K562 (cell line): ENCODE data around the gene SLC38A1. TPM values are rescaled to one million over a fixed set of nuclear protein-coding genes. Genes with fewer than 3 reads are reported as not detected.
A peak's percentile ranks its signal among the peaks of the same experiment; 100 is the strongest.

Experiments used
- ATF1 ChIP-seq, 2 experiments: fragments of 450-650 bp in 1 of 2; IDR thresholded peaks; 2 replicates each; pipeline ENCODE4 v1.6.1; 2016; ENCODE audit warnings: missing compliant biosample characterization in 1 of 2, missing genetic modification characterization in 1 of 2
- E4F1 ChIP-seq: fragments of 250-450 bp; sonication (Bioruptor Pico); IDR thresholded peaks from 2 replicates; pipeline ENCODE4 v1.5.0; 2021; ENCODE audit warnings: mild to moderate bottlenecking, borderline replicate concordance
- FOSL1 ChIP-seq: fragments of 200-800 bp; sonication (Bioruptor generic); conservative IDR thresholded peaks from 2 replicates; pipeline ENCODE4 v1.6.1; 2016; ENCODE audit warnings: missing genetic modification characterization, missing compliant biosample characterization
- PTBP1 ChIP-seq: fragments of 200-400 bp; formaldehyde crosslinking; IDR thresholded peaks from 2 replicates; pipeline ENCODE4 v1.6.1; 2017; ENCODE audit warnings: low read depth, low read length
- PYGO2 ChIP-seq: fragments of 450-650 bp; IDR thresholded peaks from 2 replicates; pipeline ENCODE4 v1.6.1; 2016; ENCODE audit warnings: mild to moderate bottlenecking, missing genetic modification characterization, moderate library complexity, missing compliant biosample characterization
- RBM25 ChIP-seq: fragments of 200-400 bp; formaldehyde crosslinking; IDR thresholded peaks from 2 replicates; pipeline ENCODE4 v1.6.1; 2018; ENCODE audit warnings: low read length, low read depth, moderate library complexity; ENCODE audit not compliant: severe bottlenecking
- SMC3 ChIP-seq: conservative IDR thresholded peaks from 2 replicates; pipeline ENCODE4 v1.6.1; 2011; ENCODE audit warnings: low read depth, low read length, improper control_type of control experiment; ENCODE audit not compliant: insufficient read depth
- ZNF232 ChIP-seq: sonication (generic); formaldehyde crosslinking; IDR thresholded peaks from 2 replicates; pipeline ENCODE4 v1.8.0; 2022; ENCODE audit warnings: mild to moderate bottlenecking, missing genetic modification reagents
- ZNF41 ChIP-seq: fragments of 250-450 bp; sonication (Bioruptor Pico); conservative IDR thresholded peaks from 2 replicates; pipeline ENCODE4 v1.4.0; 2020; ENCODE audit warnings: mild to moderate bottlenecking
- polyA plus RNA-seq, 8 experiments: library from polyadenylated mRNA; depleted of rRNA in 4 of 8; stranded (reverse) in 5 of 8; unstranded in 3 of 8; fragments of >200 nt; fragmentation: Nextera tagmentation in 2 of 8; fragmentation: Illumina TruSeq in 1 of 8; extraction: Ambion mirVana in 2 of 8; extraction: Trizol in 1 of 8; gene quantifications; 2 replicates each; pipeline versions ENCODE4 v1.2.1 to v1.2.3, GENCODE V29; 2011 to 2014; ENCODE audit warnings: inconsistent platforms in 1 of 8, missing spikeins in 1 of 8
- total RNA-seq, 7 experiments: library from RNA; depleted of rRNA in 6 of 7; stranded (reverse); fragments of >200 nt in 6 of 7; fragmentation: Illumina TruSeq in 2 of 7; extraction: Trizol in 2 of 7; gene quantifications; 2 replicates each; pipeline versions ENCODE4 v1.2.1 to v1.2.3, GENCODE V29; 2011 to 2021; ENCODE audit warnings: low replicate concordance in 1 of 7
- TF ChIP-seq, protein P1 (sequence below): sonication (generic); formaldehyde crosslinking; IDR thresholded peaks from 2 replicates; pipeline ENCODE4 v1.9.0; 2022; ENCODE audit warnings: mild to moderate bottlenecking, missing genetic modification reagents
- TF ChIP-seq, protein P2 (sequence below): fragments of 450-650 bp; formaldehyde crosslinking; IDR thresholded peaks from 2 replicates; pipeline ENCODE4 v1.4.0; 2020; ENCODE audit warnings: mild to moderate bottlenecking, mixed read lengths
- TF ChIP-seq, protein P3 (sequence below): fragments of 250-450 bp; sonication (Bioruptor Pico); IDR thresholded peaks from 2 replicates; pipeline ENCODE4 v1.4.0; 2020

Gene SLC38A1
- total and polyA plus RNA-seq, 9 of the 15 experiments (the other 6 are each of a cell fraction or from before 2014, with no cell fraction given) = 51.9 to 112 (median 75.0) TPM

DNA sequence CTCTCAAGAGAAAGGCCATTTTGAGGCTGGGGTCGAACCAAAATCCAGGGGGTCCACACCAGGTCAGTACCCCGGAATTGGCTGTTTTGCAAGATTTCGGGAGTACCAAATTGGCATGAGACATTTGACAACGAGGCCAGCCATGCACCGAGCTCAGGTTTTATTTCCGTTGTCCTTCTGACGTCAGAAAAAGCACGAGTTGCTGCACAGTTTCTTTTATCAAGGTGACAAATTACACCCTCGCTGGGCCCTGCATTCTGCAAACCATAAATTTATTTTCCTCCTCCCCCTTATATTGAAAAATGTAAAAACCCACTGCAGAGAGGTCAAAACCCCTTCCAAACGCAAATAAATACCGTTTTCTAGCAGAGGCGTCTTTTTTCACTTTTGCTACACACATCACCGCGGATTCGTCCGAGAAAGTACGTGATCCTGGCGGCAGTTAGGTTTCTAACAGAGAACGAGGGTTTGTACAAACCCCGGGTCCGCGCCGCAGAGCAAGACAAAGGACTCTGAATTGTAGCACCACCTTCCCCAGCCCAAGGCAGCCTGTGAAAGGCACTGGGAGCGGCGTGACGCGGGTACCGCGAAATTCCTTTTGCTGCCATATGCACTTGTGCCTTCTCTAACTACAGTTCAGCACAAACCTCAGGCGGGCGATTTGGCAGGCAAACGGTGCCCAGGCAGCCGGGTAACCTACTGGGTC, 1.8 kb downstream of the SLC38A1 start (continued):
- TF ChIP-seq, protein P1, sequence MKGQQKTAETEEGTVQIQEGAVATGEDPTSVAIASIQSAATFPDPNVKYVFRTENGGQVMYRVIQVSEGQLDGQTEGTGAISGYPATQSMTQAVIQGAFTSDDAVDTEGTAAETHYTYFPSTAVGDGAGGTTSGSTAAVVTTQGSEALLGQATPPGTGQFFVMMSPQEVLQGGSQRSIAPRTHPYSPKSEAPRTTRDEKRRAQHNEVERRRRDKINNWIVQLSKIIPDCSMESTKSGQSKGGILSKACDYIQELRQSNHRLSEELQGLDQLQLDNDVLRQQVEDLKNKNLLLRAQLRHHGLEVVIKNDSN (CRISPR knock-in tag) = no peak
- TF ChIP-seq SMC3 = 0 out of 2 replicates have a peak, but pooled peaks have one; percentile 4
- TF ChIP-seq PYGO2 (tag) = no peak
- no peak for TF ChIP-seq ZNF232 (CRISPR knock-in tag)
- no peak for TF ChIP-seq ATF1 (CRISPR knock-in tag; IDR thresholded peaks at IDR 0.05)
- TF ChIP-seq ATF1 (tag; IDR thresholded peaks at IDR 0.05) = peak; percentile 84
- TF ChIP-seq E4F1 (CRISPR knock-in tag) = no peak
- no peak for TF ChIP-seq PTBP1
- no peak for TF ChIP-seq RBM25
- no peak for TF ChIP-seq ZNF41
- TF ChIP-seq, protein P2, sequence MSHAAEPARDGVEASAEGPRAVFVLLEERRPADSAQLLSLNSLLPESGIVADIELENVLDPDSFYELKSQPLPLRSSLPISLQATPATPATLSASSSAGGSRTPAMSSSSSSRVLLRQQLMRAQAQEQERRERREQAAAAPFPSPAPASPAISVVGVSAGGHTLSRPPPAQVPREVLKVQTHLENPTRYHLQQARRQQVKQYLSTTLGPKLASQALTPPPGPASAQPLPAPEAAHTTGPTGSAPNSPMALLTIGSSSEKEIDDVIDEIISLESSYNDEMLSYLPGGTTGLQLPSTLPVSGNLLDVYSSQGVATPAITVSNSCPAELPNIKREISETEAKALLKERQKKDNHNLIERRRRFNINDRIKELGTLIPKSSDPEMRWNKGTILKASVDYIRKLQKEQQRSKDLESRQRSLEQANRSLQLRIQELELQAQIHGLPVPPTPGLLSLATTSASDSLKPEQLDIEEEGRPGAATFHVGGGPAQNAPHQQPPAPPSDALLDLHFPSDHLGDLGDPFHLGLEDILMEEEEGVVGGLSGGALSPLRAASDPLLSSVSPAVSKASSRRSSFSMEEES (CRISPR knock-in tag) = no peak
- TF ChIP-seq, protein P3, sequence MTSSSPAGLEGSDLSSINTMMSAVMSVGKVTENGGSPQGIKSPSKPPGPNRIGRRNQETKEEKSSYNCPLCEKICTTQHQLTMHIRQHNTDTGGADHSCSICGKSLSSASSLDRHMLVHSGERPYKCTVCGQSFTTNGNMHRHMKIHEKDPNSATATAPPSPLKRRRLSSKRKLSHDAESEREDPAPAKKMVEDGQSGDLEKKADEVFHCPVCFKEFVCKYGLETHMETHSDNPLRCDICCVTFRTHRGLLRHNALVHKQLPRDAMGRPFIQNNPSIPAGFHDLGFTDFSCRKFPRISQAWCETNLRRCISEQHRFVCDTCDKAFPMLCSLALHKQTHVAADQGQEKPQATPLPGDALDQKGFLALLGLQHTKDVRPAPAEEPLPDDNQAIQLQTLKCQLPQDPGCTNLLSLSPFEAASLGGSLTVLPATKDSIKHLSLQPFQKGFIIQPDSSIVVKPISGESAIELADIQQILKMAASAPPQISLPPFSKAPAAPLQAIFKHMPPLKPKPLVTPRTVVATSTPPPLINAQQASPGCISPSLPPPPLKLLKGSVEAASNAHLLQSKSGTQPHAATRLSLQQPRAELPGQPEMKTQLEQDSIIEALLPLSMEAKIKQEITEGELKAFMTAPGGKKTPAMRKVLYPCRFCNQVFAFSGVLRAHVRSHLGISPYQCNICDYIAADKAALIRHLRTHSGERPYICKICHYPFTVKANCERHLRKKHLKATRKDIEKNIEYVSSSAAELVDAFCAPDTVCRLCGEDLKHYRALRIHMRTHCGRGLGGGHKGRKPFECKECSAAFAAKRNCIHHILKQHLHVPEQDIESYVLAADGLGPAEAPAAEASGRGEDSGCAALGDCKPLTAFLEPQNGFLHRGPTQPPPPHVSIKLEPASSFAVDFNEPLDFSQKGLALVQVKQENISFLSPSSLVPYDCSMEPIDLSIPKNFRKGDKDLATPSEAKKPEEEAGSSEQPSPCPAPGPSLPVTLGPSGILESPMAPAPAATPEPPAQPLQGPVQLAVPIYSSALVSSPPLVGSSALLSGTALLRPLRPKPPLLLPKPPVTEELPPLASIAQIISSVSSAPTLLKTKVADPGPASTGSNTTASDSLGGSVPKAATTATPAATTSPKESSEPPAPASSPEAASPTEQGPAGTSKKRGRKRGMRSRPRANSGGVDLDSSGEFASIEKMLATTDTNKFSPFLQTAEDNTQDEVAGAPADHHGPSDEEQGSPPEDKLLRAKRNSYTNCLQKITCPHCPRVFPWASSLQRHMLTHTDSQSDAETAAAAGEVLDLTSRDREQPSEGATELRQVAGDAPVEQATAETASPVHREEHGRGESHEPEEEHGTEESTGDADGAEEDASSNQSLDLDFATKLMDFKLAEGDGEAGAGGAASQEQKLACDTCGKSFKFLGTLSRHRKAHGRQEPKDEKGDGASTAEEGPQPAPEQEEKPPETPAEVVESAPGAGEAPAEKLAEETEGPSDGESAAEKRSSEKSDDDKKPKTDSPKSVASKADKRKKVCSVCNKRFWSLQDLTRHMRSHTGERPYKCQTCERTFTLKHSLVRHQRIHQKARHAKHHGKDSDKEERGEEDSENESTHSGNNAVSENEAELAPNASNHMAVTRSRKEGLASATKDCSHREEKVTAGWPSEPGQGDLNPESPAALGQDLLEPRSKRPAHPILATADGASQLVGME (CRISPR knock-in tag) = no peak
- TF ChIP-seq FOSL1 (tag) = no peak; the same call in 1 of the 2 replicates
